Right ventricle myocardium inferior (tissue), 1 donor: ENCODE data around the gene TNFAIP3. TPM values are rescaled to one million over a fixed set of nuclear protein-coding genes. Genes with fewer than 3 reads are reported as not detected.

Experiments used
- ATAC-seq: fragments of 200-7000 bp; cut with Tn5 transposase; one replicate; pipeline ENCODE4 v1.9.1; 2020; ENCODE audit warnings: mild to moderate bottlenecking, moderate library complexity
- DNase-seq: peaks from one replicate; pipeline ENCODE4 v3.0.0; 2021; ENCODE audit errors: missing footprints
- intact Hi-C: fragments of 100-400 bp; cut with DNase I; formaldehyde crosslinking; loops from one replicate; pipeline ENCODE4 v1.11.0; 2022
- total RNA-seq: library from RNA; stranded (reverse); fragmentation: NEBNext Ultra II Directional; extraction: Animal tissue kit (Norgen Biotek cat#: 25700); gene quantifications from one replicate; pipeline ENCODE4 v1.2.1, GENCODE V29; 2021
- donor health status: DM: no; HTN: yes; CAD: no; lungs with severe emphysema.

Gene TNFAIP3
- total RNA-seq, 1 donor from 2014 or later: 6.8 TPM

DNA sequence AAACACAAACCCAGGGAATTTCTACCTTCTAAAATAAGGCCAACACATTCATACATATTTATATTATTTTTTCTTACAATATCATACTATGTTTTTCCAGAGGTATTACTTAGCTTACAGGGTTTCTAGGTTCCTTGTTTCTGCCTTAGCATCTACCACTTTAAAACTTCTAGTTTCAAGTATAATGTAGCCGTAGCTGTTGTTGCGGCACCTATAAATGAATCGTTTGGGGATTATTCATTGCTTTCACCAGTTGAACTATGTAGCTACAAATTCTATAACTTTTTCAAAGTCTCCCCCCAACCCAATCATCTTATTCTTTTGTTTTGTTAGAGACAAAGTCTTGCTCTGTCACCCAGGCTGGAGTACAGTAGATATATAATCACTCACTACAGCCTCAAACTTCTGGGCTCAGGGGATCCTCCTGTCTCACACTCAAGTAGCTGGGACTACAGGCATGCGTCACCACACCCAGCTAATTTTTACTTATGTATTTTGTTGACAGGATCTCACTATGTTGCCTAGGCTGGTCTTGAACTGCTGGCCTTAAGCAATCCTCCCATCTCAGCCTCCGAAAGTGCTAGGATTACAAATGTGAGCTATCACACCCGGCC is 43.9 kb downstream of the TNFAIP3 start:
- ATAC-seq: no peak
- intact Hi-C loops: no loop called here
- DNase-seq: no peak

DNA sequence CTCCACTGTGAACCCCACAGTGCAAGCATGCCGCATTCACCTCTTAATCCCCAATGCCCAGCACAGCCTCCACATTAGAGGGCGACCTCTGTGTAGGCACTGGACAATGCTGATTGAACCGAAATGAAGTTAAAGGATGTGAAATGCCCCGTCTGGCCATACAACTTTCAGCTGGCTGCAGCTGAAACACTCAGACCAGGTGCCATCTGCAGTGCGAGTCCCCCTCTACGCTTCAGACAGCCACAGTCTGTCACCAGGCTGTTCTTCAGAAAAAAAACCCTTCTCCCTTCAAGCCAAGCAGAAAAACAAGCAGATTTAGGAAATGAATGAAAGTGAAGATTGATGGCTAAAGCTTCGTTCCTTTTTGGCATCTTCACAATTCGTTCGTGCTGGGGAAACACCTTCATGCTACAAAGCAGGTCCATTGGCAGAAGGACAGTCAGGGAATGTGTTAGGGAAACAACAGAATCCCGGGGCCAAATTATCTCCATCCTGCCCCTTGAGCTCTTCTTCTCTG is 44.7 kb downstream of the TNFAIP3 start:
- no peak for ATAC-seq
- intact Hi-C loops: no loop called here
- no peak for DNase-seq

DNA sequence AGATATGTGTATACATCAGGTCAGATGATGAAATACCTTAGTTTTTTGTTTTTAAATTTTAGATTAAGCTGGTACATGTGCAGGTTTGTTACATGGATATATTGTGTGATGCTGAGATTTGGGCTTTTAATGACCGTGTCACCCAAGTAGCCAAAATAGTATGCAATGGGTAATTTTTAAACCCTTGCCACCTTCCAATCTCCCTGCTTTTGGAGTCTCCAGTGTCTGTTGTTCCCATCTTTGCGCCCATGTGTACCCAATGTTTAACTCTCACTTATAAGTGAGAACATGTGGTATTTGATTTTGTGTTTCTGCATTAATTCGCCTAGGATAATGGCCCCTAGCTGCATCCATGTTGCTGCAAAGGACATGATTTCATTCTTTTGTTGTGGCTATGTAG is 45.8 kb downstream of the TNFAIP3 start:
- intact Hi-C loops: no loop called here
- no peak for ATAC-seq
- DNase-seq: no peak

- intact Hi-C loops: no loop called here
- DNase-seq (no peak), ATAC-seq (no peak)
Observed at GRCh38 chr6:137913434-137913833, 46.4 kb downstream of the TNFAIP3 start.

- intact Hi-C loops: no loop called here
- ATAC-seq: no peak
Observed at GRCh38 chr6:137913996-137914529, 47.0 kb downstream of the TNFAIP3 start.

DNA sequence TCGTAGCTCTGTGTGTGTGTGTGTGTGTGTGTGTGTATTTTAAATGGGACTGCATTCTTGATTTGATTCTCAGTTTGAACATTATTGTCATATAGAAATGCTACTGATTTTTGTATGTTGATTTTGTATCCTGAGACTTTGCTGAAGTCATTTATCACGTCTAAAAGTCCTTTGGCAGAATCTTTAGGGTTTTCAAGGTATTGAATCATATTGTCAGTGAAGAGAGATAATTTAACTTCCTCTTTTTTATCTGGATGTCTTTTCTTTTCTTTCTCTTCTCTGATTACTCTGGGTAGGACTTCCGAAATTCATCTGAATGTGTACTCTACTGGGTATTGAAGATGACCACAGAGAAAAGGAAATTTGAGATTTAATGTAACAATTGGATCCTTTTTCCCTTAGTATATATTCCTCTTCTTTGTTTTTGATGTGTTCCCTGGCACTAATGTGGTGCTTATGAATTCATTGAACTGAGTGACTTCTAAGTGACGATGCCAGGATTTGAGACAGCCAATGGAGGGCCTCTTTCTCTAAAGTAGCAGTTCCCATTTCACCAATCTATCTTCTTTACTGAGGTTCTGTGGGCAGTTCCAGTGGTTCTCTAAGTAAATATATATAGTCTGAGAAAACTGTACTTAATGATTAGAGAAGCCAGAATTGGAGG is 47.6 kb downstream of the TNFAIP3 start:
- ATAC-seq (no peak), DNase-seq (no peak)
- intact Hi-C loops: no loop called here

More at GRCh38 chr6:137913996-137914529, 47.0 kb downstream of the TNFAIP3 start:
- DNase-seq: no peak

DNA sequence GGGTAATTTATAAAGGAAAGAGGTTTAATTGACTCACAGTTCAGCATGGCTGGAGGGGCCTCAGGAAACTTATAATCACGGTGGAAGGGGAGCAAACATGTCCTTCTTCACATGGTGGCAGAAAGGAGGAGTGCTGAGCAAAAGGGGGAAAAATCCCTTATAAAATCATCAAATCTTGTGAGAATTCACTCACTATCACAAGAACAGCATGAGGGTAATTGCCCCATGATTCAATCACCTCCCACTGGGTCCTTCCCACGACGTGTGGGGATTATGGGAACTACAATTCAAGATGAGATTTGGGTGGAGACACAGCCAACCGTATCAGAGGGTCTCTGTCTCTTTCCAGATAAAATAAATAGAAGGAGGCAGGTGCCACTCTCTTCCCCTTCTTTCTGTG is 48.7 kb downstream of the TNFAIP3 start:
- DNase-seq: no peak
- intact Hi-C loops: no loop called here
- no peak for ATAC-seq

DNA sequence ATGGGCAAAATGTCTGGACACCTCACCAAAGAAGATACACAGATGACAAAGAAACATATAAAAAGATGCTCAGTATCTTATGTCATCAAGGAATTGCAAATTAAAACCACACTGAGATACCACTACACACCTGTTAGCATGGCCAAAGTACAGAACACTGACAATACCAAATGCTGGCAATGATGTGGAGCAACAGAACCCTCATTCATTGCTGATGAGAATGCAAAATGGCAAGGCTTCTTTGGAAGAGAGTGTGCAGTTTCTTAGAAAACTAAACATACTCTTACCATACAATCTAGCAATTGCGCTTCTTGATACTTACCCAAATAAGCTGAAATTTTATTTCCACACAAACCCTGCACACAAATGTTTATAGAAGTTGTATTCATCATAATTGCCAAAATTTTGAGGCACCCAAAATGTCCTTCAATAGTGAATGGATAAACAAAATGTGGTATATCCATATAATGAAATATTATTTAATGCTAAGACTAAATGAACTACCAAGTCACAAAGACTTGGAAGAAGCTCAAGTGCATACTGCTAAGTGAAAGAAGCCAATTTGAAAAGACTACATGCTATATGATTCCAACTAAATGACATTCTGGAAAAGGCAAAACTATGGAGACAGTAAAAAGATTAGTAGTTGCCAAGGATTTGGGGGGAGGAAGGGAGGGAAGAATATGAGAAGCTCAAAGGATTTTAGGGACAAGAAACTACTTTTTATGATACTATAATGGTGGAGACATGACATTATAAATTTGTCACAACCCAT is 50.7 kb downstream of the TNFAIP3 start:
- DNase-seq (no peak), ATAC-seq (no peak)
- intact Hi-C loops: no loop called here

- no peak for ATAC-seq
- intact Hi-C loops: no loop called here
- DNase-seq: no peak
Observed at GRCh38 chr6:137919502-137919823, 52.4 kb downstream of the TNFAIP3 start.

GRCh38 chr6:137919837-137920730 is 53.0 kb downstream of the TNFAIP3 start:
- no peak for ATAC-seq
- no peak for DNase-seq
- intact Hi-C loops: no loop called here

- no peak for ATAC-seq
- DNase-seq: no peak
- intact Hi-C loops: no loop called here
Observed at GRCh38 chr6:137921823-137922222, 54.8 kb downstream of the TNFAIP3 start.

- ATAC-seq: no peak
- intact Hi-C loops: no loop called here
Observed at GRCh38 chr6:137923866-137924653, 57.0 kb downstream of the TNFAIP3 start.

GRCh38 chr6:137925141-137925698 is 58.2 kb downstream of the TNFAIP3 start:
- intact Hi-C loops: no loop called here
- no peak for ATAC-seq
- no peak for DNase-seq

More at GRCh38 chr6:137923866-137924653, 57.0 kb downstream of the TNFAIP3 start:
- no peak for DNase-seq

GRCh38 chr6:137926207-137926731 is 59.2 kb downstream of the TNFAIP3 start:
- intact Hi-C loops: no loop called here
- no peak for ATAC-seq
- no peak for DNase-seq

DNA sequence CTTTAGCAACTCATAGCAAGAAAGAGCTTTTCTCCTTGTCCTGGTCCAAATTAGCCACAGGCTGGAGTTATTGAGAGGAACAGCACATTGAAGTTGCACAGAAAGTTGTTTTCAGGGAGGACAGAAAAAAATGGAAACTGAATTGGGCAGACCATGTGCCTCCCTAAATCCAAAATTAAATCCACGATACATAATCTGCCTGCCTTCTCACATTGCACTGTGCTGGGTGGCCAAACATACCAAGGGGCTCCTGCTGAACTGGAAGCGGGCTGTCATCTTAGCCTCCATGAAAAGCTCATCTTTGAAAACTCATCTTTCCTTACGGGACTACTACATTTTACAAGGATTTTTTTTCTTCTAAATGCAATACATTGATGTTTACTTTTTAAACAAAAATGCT is 59.9 kb downstream of the TNFAIP3 start:
- intact Hi-C loops: no loop called here
- ATAC-seq (no peak), DNase-seq (no peak)

- ATAC-seq (no peak), DNase-seq (no peak)
- intact Hi-C loops: no loop called here
Observed at GRCh38 chr6:137927777-137928218, 60.7 kb downstream of the TNFAIP3 start.

GRCh38 chr6:137928286-137928685 is 61.2 kb downstream of the TNFAIP3 start:
- ATAC-seq: peak; percentile 48

More at GRCh38 chr6:137928286-137928685, 61.2 kb downstream of the TNFAIP3 start:
- DNase-seq: no peak
- intact Hi-C loops: no loop called here
